Measurements from ENCODE around the gene GADL1. TPM values are rescaled to one million over a fixed set of nuclear protein-coding genes. Genes with fewer than 3 reads are reported as not detected.
A peak's percentile ranks its signal among the peaks of the same experiment; 100 is the strongest.

GADL1 gene
- total RNA-seq, 2 experiments from 2014 or later, result not detected

- Mint-ChIP-seq H3K36me3 (peaks cover 85% of the 10 kb centered on the region), H3K4me3 (no peak overlapping the region), H3K27ac (peak overlapping the region; percentile 92), H3K9me3 (peaks cover 6% of the 10 kb centered on the region), H3K27me3 (no peaks in the 10 kb centered on the region), H3K4me1 (peaks cover 94% of the 10 kb centered on the region)
- no peak for DNase-seq
Measured at GRCh38 chr3:30685267-30685667, 209.2 kb downstream of the GADL1 start.

GRCh38 chr3:30684356-30684755, 210.1 kb downstream of the GADL1 start:
- Mint-ChIP-seq H3K27me3 (no peaks in the 10 kb centered on the region), H3K36me3 (peaks cover 87% of the 10 kb centered on the region), H3K4me1 (peaks cover 93% of the 10 kb centered on the region), H3K27ac (peak overlapping the region; percentile 92), H3K4me3 (no peak overlapping the region), H3K9me3 (peaks cover 6% of the 10 kb centered on the region)
- DNase-seq, result no peak

GRCh38 chr3:30683769-30684168, 210.7 kb downstream of the GADL1 start:
- peak overlapping the region; percentile 92 for H3K27ac Mint-ChIP-seq
- H3K4me1 Mint-ChIP-seq, result peaks cover 93% of the 10 kb centered on the region
- peaks cover 87% of the 10 kb centered on the region for H3K36me3 Mint-ChIP-seq
- peak overlapping the region; percentile 4 for H3K4me3 Mint-ChIP-seq
- peaks cover 6% of the 10 kb centered on the region for H3K9me3 Mint-ChIP-seq
- no peak for DNase-seq
- H3K27me3 Mint-ChIP-seq, result no peaks in the 10 kb centered on the region

- Mint-ChIP-seq H3K9me3 (peaks cover 6% of the 10 kb centered on the region), H3K4me1 (peaks cover 91% of the 10 kb centered on the region), H3K27me3 (no peaks in the 10 kb centered on the region), H3K36me3 (peaks cover 90% of the 10 kb centered on the region), H3K27ac (peak overlapping the region; percentile 92), H3K4me3 (peak overlapping the region; percentile 12)
- DNase-seq, result no peak
Measured at GRCh38 chr3:30682434-30683155, 211.9 kb downstream of the GADL1 start.

- Mint-ChIP-seq H3K27me3 (no peaks in the 10 kb centered on the region), H3K4me3 (peak overlapping the region; percentile 29), H3K36me3 (peaks cover 90% of the 10 kb centered on the region), H3K4me1 (peaks cover 93% of the 10 kb centered on the region), H3K9me3 (peaks cover 9% of the 10 kb centered on the region), H3K27ac (peak overlapping the region; percentile 92)
- no peak for DNase-seq
Measured at GRCh38 chr3:30681649-30682211, 212.7 kb downstream of the GADL1 start.

GRCh38 chr3:30680789-30681648, 213.4 kb downstream of the GADL1 start:
- Mint-ChIP-seq H3K27me3 (no peaks in the 10 kb centered on the region), H3K9me3 (peaks cover 9% of the 10 kb centered on the region), H3K4me1 (peaks cover 93% of the 10 kb centered on the region), H3K27ac (peak overlapping the region; percentile 92), H3K4me3 (peak overlapping the region; percentile 50), H3K36me3 (peaks cover 89% of the 10 kb centered on the region)
- no peak for DNase-seq

GRCh38 chr3:30679045-30679444, 215.4 kb downstream of the GADL1 start:
- DNase-seq, result no peak
- Mint-ChIP-seq H3K4me3 (no peak overlapping the region), H3K27me3 (no peaks in the 10 kb centered on the region), H3K27ac (peak overlapping the region; percentile 92), H3K9me3 (peaks cover 8% of the 10 kb centered on the region), H3K4me1 (peaks cover 94% of the 10 kb centered on the region), H3K36me3 (peaks cover 87% of the 10 kb centered on the region)

GRCh38 chr3:30677347-30677685, 217.1 kb downstream of the GADL1 start:
- Mint-ChIP-seq H3K4me3 (no peak overlapping the region), H3K27ac (peak overlapping the region; percentile 92), H3K4me1 (peaks cover 97% of the 10 kb centered on the region), H3K36me3 (peaks cover 93% of the 10 kb centered on the region), H3K9me3 (peaks cover 5% of the 10 kb centered on the region), H3K27me3 (no peaks in the 10 kb centered on the region)
- no peak for DNase-seq

GRCh38 chr3:30676424-30677346, 217.8 kb downstream of the GADL1 start:
- DNase-seq, result no peak
- peaks cover 97% of the 10 kb centered on the region for H3K4me1 Mint-ChIP-seq
- peak overlapping the region; percentile 92 for H3K27ac Mint-ChIP-seq
- H3K4me3 Mint-ChIP-seq, result peak overlapping the region; percentile 13
- H3K9me3 Mint-ChIP-seq, result peaks cover 5% of the 10 kb centered on the region
- H3K36me3 Mint-ChIP-seq, result peaks cover 93% of the 10 kb centered on the region
- H3K27me3 Mint-ChIP-seq, result no peaks in the 10 kb centered on the region
